HG03060 (cell line): ENCODE measurements around the gene SYNGR2.

Experiments
- ATAC-seq: cut with Tn5 transposase; IDR thresholded peaks from one replicate; pipeline ENCODE4 v1.9.1; 2021; ENCODE audit warnings: low read depth, moderate number of reproducible peaks; ENCODE audit not compliant: unreplicated experiment

SYNGR2 gene

DNA sequence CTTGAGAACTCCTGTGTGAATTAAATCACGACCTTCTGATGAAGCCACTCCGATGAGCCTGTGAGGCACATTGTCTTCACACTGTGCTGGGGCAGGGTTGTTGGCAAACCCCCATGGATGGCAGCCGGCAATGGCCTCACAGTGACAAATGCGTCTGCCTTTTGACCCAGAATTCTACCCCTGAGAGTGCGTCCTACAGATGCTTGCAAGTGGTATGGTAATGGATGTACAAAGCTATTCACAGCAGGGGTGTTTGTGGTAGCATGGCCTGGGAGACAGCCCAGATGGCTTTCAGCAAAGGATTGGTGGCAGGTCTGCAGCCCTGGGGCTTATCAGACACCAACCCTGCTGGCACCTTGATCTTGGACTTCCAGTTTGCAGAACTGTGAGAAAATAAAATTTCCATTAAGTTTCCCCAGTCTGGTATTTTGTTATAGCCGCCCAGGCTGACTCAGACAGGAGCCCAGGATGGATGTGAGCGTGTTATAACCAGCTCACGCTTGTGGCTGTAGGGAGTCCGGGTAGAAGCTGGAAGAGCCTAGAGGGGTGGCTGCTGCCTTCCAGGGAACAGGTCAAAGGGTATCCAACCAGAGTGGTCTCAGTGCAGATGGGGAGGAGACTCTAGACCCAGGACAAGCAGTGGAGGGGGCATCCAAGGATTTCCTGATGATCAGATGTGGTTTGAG is 28.9 kb downstream of the SYNGR2 start:
- ATAC-seq, result no peak

DNA sequence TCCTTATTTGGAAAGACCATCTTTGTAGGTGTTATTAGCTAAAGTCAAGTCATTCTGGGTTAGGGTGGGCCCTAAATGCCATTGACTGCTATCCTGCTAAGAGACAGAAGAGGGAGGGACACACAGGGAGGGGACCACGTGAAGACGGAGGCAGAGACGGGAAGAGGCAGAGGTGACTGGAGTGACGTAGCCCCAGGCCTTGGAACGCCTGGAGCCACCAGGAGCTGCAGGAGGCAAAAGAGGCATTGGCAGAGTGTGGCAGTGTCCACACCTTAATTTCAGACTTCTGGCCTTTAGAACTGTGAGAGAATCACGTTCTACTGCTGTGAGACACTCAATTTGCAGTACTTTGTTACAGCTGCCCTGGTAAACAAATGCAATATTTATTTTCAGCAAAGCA is 32.1 kb downstream of the SYNGR2 start:
- ATAC-seq, result no peak

DNA sequence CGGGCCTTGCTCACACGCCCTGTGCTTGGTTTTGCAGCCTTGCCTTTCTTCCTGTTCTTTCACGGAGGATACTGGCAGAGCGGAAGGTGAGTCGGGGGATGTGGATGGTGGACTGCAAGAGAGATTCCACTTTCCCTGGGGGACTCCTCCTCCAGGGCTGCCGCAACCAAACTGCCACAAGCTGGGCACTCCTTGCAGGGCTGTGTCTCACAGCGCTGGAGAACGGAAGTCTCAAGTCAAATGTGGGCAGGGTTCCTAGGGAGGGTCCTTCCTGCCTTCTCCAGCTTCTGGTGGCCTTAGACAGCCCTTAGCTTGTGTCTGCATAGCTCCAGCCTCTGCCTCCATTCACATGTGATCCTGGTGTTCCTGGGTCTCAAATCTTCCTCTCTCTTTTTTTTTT is 34.3 kb downstream of the SYNGR2 start:
- ATAC-seq, result no peak

DNA sequence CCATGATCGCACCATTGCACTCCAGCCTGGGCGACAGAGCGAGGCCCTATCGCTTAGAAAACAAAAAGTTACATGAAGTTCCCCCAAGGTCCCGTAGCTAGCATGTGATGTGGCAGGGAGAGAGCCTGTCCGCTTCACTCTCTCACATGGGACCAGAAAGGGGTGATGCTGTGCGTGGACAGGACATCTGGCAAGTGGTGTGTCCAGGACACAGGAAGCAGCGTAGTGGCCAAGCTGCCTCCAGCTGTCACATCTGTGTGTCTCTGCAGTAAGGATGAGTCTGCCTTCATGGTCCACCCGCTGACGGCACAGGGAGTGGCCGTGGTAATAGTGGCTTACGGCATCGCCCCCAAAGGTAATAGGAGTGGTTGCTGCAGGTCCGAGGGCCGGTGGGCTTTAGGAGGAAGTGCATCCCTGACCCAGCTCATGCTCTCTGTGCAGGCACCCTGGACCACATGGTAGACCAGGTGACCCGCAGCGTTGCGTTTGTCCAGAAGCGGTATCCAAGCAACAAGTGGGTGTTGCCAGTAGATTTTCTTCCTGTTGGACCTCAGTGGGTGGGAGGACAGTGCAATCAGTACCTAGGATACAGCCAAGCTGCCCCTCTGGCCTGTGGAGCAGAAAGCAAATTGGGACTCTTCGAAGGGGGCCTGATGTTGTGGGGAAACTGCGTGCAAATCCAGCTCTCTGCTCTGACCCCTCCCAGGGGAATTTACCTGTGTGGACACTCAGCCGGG is 36.2 kb downstream of the SYNGR2 start:
- ATAC-seq, result no peak

DNA sequence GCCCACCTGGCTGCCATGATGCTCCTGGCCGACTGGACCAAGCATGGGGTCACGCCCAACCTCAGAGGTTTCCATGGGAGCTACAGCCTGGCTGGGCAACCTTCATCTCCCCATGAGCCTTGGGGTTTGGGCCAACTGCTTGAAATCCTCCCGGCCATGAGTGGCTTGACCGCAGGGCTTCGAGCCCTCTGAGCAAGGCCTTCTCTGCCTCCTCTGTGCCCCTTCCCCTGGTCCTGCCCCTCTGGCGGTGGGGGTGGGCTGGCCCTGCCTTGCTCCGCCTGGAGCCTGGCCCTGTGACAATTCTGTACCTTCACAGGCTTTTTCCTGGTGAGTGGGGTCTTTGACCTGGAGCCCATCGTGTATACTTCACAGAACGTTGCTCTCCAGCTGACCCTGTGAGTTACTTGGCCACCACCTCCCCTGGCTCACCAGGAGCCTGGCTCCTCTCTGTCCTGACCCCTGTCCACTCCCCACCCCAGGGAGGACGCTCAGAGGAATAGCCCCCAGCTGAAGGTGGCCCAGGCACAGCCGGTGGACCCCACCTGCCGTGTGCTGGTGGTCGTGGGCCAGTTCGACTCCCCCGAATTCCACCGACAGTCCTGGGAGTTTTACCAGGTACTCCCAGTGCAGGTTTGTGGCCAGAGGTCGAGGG is 36.9 kb downstream of the SYNGR2 start:
- ATAC-seq, result no peak

DNA sequence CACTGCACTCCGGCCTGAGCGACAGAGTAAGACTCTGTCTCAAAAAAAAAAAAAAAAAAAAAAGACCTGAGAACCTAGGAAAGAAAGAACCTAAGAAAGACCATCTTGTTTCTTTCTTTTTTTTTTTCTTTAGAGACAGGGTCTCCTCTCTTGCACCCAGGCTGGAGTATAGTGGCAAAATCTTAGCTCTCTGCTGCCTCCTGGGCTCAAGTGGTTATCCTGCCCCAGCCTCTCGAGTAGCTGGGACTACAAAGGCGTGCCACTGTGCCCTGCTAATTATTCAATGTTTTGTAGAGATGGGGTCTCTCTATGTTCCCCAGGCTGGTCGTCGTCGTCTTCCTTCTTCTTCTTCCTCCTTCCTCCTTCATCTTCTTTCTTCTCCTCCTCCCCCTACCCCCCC is 37.9 kb downstream of the SYNGR2 start:
- ATAC-seq, result no peak

DNA sequence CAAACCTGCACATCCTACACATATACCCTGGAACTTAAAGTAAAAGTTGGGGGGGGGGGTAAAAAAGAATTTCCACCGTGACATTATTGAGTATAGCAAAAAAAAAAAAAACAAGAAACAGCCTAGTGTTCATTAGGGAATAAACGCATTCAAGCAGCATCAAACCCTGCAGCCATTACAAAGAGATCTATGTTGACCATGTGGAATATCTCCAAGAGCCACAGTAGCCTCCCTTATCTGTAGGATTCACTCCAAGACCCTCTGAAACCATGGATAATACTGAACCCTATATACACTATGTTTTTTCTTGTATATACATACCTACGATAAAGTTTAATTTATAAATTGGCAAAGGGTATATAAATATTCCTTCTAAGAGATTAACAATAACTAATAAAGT is 40.1 kb downstream of the SYNGR2 start:
- ATAC-seq, result no peak

DNA sequence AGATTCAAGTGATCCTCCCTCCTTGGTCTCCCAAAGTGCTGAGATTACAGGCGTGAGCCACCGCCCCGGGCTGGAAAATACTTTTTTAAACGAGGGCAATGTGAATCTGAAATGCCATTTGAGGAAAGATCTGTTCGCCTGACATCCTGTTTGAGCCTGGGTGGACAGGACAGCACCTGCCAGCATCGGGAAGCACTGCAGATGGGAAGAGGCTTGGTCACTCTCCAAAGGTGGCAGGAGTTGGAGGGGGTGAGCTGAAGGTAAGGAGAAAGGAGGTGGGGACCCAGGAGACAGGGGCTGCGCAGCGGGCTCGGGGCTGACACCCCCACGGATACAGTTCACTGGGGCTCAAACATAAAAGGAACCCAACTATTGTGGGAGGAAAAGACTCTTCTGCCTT is 41.7 kb downstream of the SYNGR2 start:
- no peak for ATAC-seq

DNA sequence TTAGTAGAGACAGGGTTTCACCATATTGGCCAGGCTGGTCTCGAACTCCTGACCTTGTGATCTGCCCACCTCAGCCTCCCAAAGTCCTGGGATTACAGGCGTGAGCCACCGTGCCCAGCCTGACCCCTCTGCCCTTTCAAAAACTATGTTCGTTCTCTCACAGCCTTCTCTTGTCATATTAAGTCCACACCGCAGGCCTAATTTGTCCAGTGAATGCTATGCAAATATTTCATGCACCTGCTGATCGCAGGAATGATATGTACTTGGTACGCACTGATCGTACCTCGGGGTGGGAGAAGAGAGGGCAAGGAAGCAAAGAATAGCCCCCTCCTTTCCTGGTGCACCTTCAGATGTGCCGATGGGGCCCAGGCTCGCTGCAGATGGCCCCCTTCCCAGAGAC is 42.7 kb downstream of the SYNGR2 start:
- ATAC-seq, result no peak

DNA sequence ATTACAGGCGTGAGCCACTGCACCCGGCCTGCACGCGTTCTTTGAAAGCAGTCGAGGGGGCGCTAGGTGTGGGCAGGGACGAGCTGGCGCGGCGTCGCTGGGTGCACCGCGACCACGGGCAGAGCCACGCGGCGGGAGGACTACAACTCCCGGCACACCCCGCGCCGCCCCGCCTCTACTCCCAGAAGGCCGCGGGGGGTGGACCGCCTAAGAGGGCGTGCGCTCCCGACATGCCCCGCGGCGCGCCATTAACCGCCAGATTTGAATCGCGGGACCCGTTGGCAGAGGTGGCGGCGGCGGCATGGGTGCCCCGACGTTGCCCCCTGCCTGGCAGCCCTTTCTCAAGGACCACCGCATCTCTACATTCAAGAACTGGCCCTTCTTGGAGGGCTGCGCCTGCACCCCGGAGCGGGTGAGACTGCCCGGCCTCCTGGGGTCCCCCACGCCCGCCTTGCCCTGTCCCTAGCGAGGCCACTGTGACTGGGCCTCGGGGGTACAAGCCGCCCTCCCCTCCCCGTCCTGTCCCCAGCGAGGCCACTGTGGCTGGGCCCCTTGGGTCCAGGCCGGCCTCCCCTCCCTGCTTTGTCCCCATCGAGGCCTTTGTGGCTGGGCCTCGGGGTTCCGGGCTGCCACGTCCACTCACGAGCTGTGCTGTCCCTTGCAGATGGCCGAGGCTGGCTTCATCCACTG is 45.8 kb downstream of the SYNGR2 start, which contains the start of gene BIRC5:
TSS of gene BIRC5 (plus strand) at position 238 of the 690 bp plus-strand sequence. CDS start at position 302, 64 bp downstream.
- no peak for ATAC-seq

DNA sequence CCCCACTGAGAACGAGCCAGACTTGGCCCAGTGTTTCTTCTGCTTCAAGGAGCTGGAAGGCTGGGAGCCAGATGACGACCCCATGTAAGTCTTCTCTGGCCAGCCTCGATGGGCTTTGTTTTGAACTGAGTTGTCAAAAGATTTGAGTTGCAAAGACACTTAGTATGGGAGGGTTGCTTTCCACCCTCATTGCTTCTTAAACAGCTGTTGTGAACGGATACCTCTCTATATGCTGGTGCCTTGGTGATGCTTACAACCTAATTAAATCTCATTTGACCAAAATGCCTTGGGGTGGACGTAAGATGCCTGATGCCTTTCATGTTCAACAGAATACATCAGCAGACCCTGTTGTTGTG is 46.3 kb downstream of the SYNGR2 start:
- no peak for ATAC-seq

DNA sequence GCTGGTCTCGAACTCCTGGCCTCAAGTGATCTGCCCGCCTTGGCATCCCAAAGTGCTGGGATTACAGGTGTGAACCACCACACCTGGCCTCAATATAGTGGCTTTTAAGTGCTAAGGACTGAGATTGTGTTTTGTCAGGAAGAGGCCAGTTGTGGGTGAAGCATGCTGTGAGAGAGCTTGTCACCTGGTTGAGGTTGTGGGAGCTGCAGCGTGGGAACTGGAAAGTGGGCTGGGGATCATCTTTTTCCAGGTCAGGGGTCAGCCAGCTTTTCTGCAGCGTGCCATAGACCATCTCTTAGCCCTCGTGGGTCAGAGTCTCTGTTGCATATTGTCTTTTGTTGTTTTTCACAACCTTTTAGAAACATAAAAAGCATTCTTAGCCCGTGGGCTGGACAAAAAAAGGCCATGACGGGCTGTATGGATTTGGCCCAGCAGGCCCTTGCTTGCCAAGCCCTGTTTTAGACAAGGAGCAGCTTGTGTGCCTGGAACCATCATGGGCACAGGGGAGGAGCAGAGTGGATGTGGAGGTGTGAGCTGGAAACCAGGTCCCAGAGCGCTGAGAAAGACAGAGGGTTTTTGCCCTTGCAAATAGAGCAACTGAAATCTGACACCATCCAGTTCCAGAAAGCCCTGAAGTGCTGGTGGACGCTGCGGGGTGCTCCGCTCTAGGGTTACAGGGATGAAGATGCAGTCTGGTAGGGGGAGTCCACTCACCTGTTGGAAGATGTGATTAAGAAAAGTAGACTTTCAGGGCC is 51.2 kb downstream of the SYNGR2 start:
- ATAC-seq, result no peak
